ENCODE measurements around the gene OCA2.
"Not testable (repeated sequence)": the region's sequence is repeated elsewhere in the genome, so short reads cannot be mapped to it uniquely, and the experiment has no call there.

Gene OCA2

GRCh38 chr15:28098766-28099554, at the start of gene OCA2:
Gene OCA2 (minus strand): TSS chr15:28099315. CDS start chr15:28081874, 17,441 bp downstream.
- no peak for DNase-seq

GRCh38 chr15:28147801-28148200, 48.7 kb upstream of the OCA2 start:
- DNase-seq: no peak

- not testable (repeated sequence) for DNase-seq
Measured at GRCh38 chr15:28145419-28145818, 46.3 kb upstream of the OCA2 start.

GRCh38 chr15:28140062-28140461, 40.9 kb upstream of the OCA2 start:
- no peak for DNase-seq

GRCh38 chr15:28137408-28138039, 38.4 kb upstream of the OCA2 start:
- not testable (repeated sequence) for DNase-seq

- not testable (repeated sequence) for DNase-seq
Measured at GRCh38 chr15:28136236-28136904, 37.3 kb upstream of the OCA2 start.

GRCh38 chr15:28133281-28133680, 34.2 kb upstream of the OCA2 start:
- DNase-seq: no peak

GRCh38 chr15:28132524-28133275, 33.6 kb upstream of the OCA2 start:
- no peak for DNase-seq

- DNase-seq: no peak
Measured at GRCh38 chr15:28131946-28132345, 32.8 kb upstream of the OCA2 start.

- DNase-seq: no peak
Measured at GRCh38 chr15:28131400-28131799, 32.3 kb upstream of the OCA2 start.

GRCh38 chr15:28130651-28131050, 31.5 kb upstream of the OCA2 start:
- DNase-seq: no peak

- DNase-seq: no peak
Measured at GRCh38 chr15:28129231-28129848, 30.2 kb upstream of the OCA2 start.

GRCh38 chr15:28128031-28128430, 28.9 kb upstream of the OCA2 start:
- no peak for DNase-seq

- DNase-seq: no peak
Measured at GRCh38 chr15:28127036-28127435, 27.9 kb upstream of the OCA2 start.

- peak; percentile 3 for DNase-seq
Measured at GRCh38 chr15:28125673-28126651, 26.8 kb upstream of the OCA2 start.

GRCh38 chr15:28124841-28125240, 25.7 kb upstream of the OCA2 start:
- no peak for DNase-seq

GRCh38 chr15:28123408-28124023, 24.4 kb upstream of the OCA2 start:
- peak; percentile 34 for DNase-seq

- no peak for DNase-seq
Measured at GRCh38 chr15:28122038-28122949, 23.2 kb upstream of the OCA2 start.

GRCh38 chr15:28121577-28121976, 22.5 kb upstream of the OCA2 start:
- DNase-seq: not testable (repeated sequence)

- DNase-seq: no peak
Measured at GRCh38 chr15:28120359-28120640, 21.2 kb upstream of the OCA2 start.
